Parathyroid adenoma (tissue), 2 donors: Measurements from ENCODE around the gene PPIP5K1.

ENCODE experiments used
- H2AFZ ChIP-seq: fragments of 300-600 bp; sonication (generic); one replicate; pipeline ENCODE4 v1.7.0; 2017; ENCODE audit warnings: antibody characterized with exemption, mild to moderate bottlenecking
- H3K27ac ChIP-seq: fragments of 300-600 bp; sonication (generic); one replicate; pipeline ENCODE4 v1.7.0; 2017
- H3K27me3 ChIP-seq: fragments of 300-600 bp; sonication (generic); one replicate; pipeline ENCODE4 v1.7.0; 2017; ENCODE audit warnings: low read length; ENCODE audit not compliant: control insufficient read depth, insufficient read depth
- H3K36me3 ChIP-seq: fragments of 300-600 bp; sonication (generic); one replicate; pipeline ENCODE4 v1.7.0; 2017; ENCODE audit warnings: low read length; ENCODE audit not compliant: control insufficient read depth, insufficient read depth
- H3K4me1 ChIP-seq: fragments of 300-600 bp; sonication (generic); one replicate; pipeline ENCODE4 v1.7.0; 2017; ENCODE audit warnings: control low read depth
- H3K4me2 ChIP-seq: fragments of 300-600 bp; sonication (generic); one replicate; pipeline ENCODE4 v1.7.0; 2017; ENCODE audit warnings: low read length
- H3K4me3 ChIP-seq: fragments of 300-600 bp; sonication (generic); one replicate; pipeline ENCODE4 v1.7.0; 2017; ENCODE audit warnings: low read depth, low read length
- H3K79me2 ChIP-seq: fragments of 300-600 bp; sonication (generic); one replicate; pipeline ENCODE4 v1.7.0; 2017; ENCODE audit warnings: control low read depth
- H3K9ac ChIP-seq: fragments of 300-600 bp; sonication (generic); one replicate; pipeline ENCODE4 v1.7.0; 2017; ENCODE audit warnings: mild to moderate bottlenecking
- H3K9me3 ChIP-seq: fragments of 300-600 bp; sonication (generic); one replicate; pipeline ENCODE4 v1.7.0; 2017; ENCODE audit warnings: low read length; ENCODE audit not compliant: control insufficient read depth
- CTCF ChIP-seq: fragments of 300-600 bp; sonication (generic); IDR thresholded peaks from one replicate; pipeline ENCODE4 v1.7.0; 2017; ENCODE audit warnings: antibody characterized with exemption, mild to moderate bottlenecking
- donor health status: primary hyperparathyroidism.

The PPIP5K1 gene

GRCh38 chr15:43487271-43487895 is 102.6 kb downstream of the PPIP5K1 start:
- no peaks in the 10 kb centered on the region for H3K9me3 ChIP-seq
- H3K36me3 ChIP-seq = no peaks in the 10 kb centered on the region
- no peak overlapping the region for H3K4me3 ChIP-seq
- no peak overlapping the region for H3K9ac ChIP-seq
- no peak for TF ChIP-seq CTCF
- H3K27ac ChIP-seq = no peak overlapping the region
- no peaks in the 10 kb centered on the region for H3K4me1 ChIP-seq
- H3K4me2 ChIP-seq = no peak overlapping the region
- H3K79me2 ChIP-seq = peaks cover 2% of the 10 kb centered on the region
- H2AFZ ChIP-seq = no peak overlapping the region
- no peaks in the 10 kb centered on the region for H3K27me3 ChIP-seq

GRCh38 chr15:43484455-43484854 is 105.6 kb downstream of the PPIP5K1 start:
- peaks cover 5% of the 10 kb centered on the region for H3K79me2 ChIP-seq
- H3K9me3 ChIP-seq = no peaks in the 10 kb centered on the region
- no peak for TF ChIP-seq CTCF
- no peak overlapping the region for H3K4me3 ChIP-seq
- no peaks in the 10 kb centered on the region for H3K36me3 ChIP-seq
- no peaks in the 10 kb centered on the region for H3K4me1 ChIP-seq
- H2AFZ ChIP-seq = no peak overlapping the region
- no peak overlapping the region for H3K9ac ChIP-seq
- no peak overlapping the region for H3K4me2 ChIP-seq
- H3K27me3 ChIP-seq = no peaks in the 10 kb centered on the region
- H3K27ac ChIP-seq = no peak overlapping the region
